PC-3 (cell line): ENCODE results near the gene HSPB9. TPM values are rescaled to one million over a fixed set of nuclear protein-coding genes. Genes with fewer than 3 reads are reported as not detected.

Experiments
- ATAC-seq: fragments of 200-7000 bp; cut with Tn5 transposase; 2 replicates; pipeline ENCODE4 v1.9.1; 2020; ENCODE audit warnings: mild to moderate bottlenecking, moderate library complexity
- BruUV-seq: library from RNA; stranded (reverse); fragments of 400-500 nt; replicated peaks from 2 replicates; lab custom pipeline; 2021; lab: Mats Ljungman, UMichigan
- CTCF ChIA-PET: fragments of 300-600 bp; sonication (Branson Sonifier 250); formaldehyde crosslinking; loops from one replicate; lab custom pipeline; 2022; ENCODE audit warnings: antibody characterized with exemption; lab: Charles Lee
- POLR2A ChIA-PET: fragments of 300-600 bp; sonication (Branson Sonifier 250); formaldehyde crosslinking; loops from one replicate; lab custom pipeline; 2022; ENCODE audit warnings: antibody characterized with exemption; ENCODE audit not compliant: unreplicated experiment; lab: Charles Lee
- DNase-seq: peaks from one replicate; pipeline ENCODE4 v3.0.0-alpha.2; 2015
- H2AFZ ChIP-seq: fragments of 300-600 bp; sonication (generic); 2 replicates; pipeline ENCODE4 v1.6.0; 2016; ENCODE audit warnings: antibody characterized with exemption, low read length
- H3F3A ChIP-seq: fragments of 300-600 bp; sonication (generic); one replicate; pipeline ENCODE4 v1.6.0; 2017; ENCODE audit warnings: antibody characterized with exemption, low read length, control low read depth, mild to moderate bottlenecking; ENCODE audit not compliant: unreplicated experiment
- H3K27ac ChIP-seq: fragments of 300-600 bp; sonication (generic); 2 replicates; pipeline ENCODE4 v1.5.1; 2016; ENCODE audit warnings: mild to moderate bottlenecking, low read length
- H3K27me3 ChIP-seq: fragments of 300-600 bp; sonication (generic); 2 replicates; pipeline ENCODE4 v1.6.1; 2016; ENCODE audit warnings: low read length, mixed read lengths
- H3K36me3 ChIP-seq: fragments of 300-600 bp; sonication (generic); 2 replicates; pipeline ENCODE4 v1.6.1; 2016; ENCODE audit warnings: low read depth, mixed run types, low read length, mixed read lengths
- H3K4me1 ChIP-seq: fragments of 300-600 bp; sonication (generic); 2 replicates; pipeline ENCODE4 v1.5.1; 2016; ENCODE audit warnings: low read length; ENCODE audit not compliant: insufficient read depth
- H3K4me2 ChIP-seq: fragments of 300-600 bp; sonication (generic); 2 replicates; pipeline ENCODE4 v1.6.0; 2016; ENCODE audit warnings: low read length
- H3K4me3 ChIP-seq: fragments of 300-600 bp; sonication (generic); 2 replicates; pipeline ENCODE4 v1.5.1; 2016; ENCODE audit warnings: mild to moderate bottlenecking, low read length, mixed read lengths
- H3K79me2 ChIP-seq: fragments of 300-600 bp; sonication (generic); 2 replicates; pipeline ENCODE4 v1.6.1; 2017; ENCODE audit warnings: low read length, mixed read lengths
- H3K9ac ChIP-seq: fragments of 300-600 bp; sonication (generic); 2 replicates; pipeline ENCODE4 v1.6.0; 2016; ENCODE audit warnings: mild to moderate bottlenecking, low read length
- H3K9me2 ChIP-seq: fragments of 300-600 bp; sonication (generic); replicated peaks from 2 replicates; pipeline ENCODE4 v1.6.1; 2016; ENCODE audit warnings: mixed run types, low read length, mixed read lengths
- H3K9me3 ChIP-seq: fragments of 300-600 bp; sonication (generic); 2 replicates; pipeline ENCODE4 v1.6.1; 2016; ENCODE audit warnings: low read length, mixed read lengths
- H4K20me1 ChIP-seq: fragments of 300-600 bp; sonication (generic); 2 replicates; pipeline ENCODE4 v1.6.1; 2016; ENCODE audit warnings: low read length, mixed read lengths
- CTCF ChIP-seq: fragments of 300-600 bp; sonication (generic); conservative IDR thresholded peaks from 2 replicates; pipeline ENCODE4 v1.5.1; 2017; ENCODE audit warnings: antibody characterized with exemption, low read depth, mild to moderate bottlenecking, low read length
- EZH2 ChIP-seq: fragments of 300-600 bp; sonication (generic); IDR thresholded peaks from one replicate; pipeline ENCODE4 v1.6.1; 2017; ENCODE audit warnings: antibody characterized with exemption, mild to moderate bottlenecking, low read length; ENCODE audit not compliant: unreplicated experiment
- EZH2phosphoT487 ChIP-seq: fragments of 300-600 bp; sonication (generic); IDR thresholded peaks from 2 replicates; pipeline ENCODE4 v1.6.1; 2018; ENCODE audit warnings: mild to moderate bottlenecking, antibody characterized with exemption, low read length, borderline replicate concordance
- intact Hi-C: fragments of 100-400 bp; cut with micrococcal nuclease; formaldehyde crosslinking; loops from 2 replicates; pipeline ENCODE4 v1.9.0; 2023
- total RNA-seq: library from RNA; depleted of rRNA; stranded (reverse); fragments of >200 nt; gene quantifications from 2 replicates; pipeline ENCODE4 v1.2.3, GENCODE V29; 2014

The HSPB9 gene
- total RNA-seq, 1 experiment from 2014 or later = not detected

GRCh38 chr17:42153919-42154742 is 31.5 kb downstream of the HSPB9 start:
- no peak overlapping the region for H3K4me2 ChIP-seq
- no peaks in the 10 kb centered on the region for H3K36me3 ChIP-seq
- no peaks in the 10 kb centered on the region for H3K4me1 ChIP-seq
- POLR2A ChIA-PET = no interaction called here
- no peaks in the 10 kb centered on the region for H3K9me3 ChIP-seq
- H3K9me2 ChIP-seq = no peaks in the 10 kb centered on the region
- no peaks in the 10 kb centered on the region for H3F3A ChIP-seq
- H4K20me1 ChIP-seq = no peaks in the 10 kb centered on the region
- DNase-seq (no peak), ATAC-seq (no peak)
- H3K79me2 ChIP-seq = no peaks in the 10 kb centered on the region
- CTCF ChIA-PET = no interaction called here
- H2AFZ ChIP-seq = no peak overlapping the region
- no peak overlapping the region for H3K9ac ChIP-seq
- no peak overlapping the region for H3K27ac ChIP-seq
- H3K4me3 ChIP-seq = no peak overlapping the region
- TF ChIP-seq EZH2phosphoT487 = no peak
- intact Hi-C loops = no loop called here
- BruUV-seq = no TSS peak
- no peaks in the 10 kb centered on the region for H3K27me3 ChIP-seq

- no peak for ATAC-seq
- CTCF ChIA-PET = no interaction called here
Measured at GRCh38 chr17:42155614-42156045, 33.0 kb downstream of the HSPB9 start.

GRCh38 chr17:42159796-42160530 is 37.4 kb downstream of the HSPB9 start:
- intact Hi-C loops = no loop called here
- TF ChIP-seq EZH2 = no peak
- no peak for TF ChIP-seq CTCF
- no peak for TF ChIP-seq EZH2phosphoT487
- Histone ChIP-seq H3K9me2 (no peaks in the 10 kb centered on the region), H3K4me3 (no peak overlapping the region), H3K9ac (no peak overlapping the region), H2AFZ (no peak overlapping the region), H3K79me2 (no peaks in the 10 kb centered on the region), H3F3A (no peaks in the 10 kb centered on the region), H3K36me3 (no peaks in the 10 kb centered on the region), H3K27me3 (no peaks in the 10 kb centered on the region), H3K4me2 (no peak overlapping the region), H4K20me1 (no peaks in the 10 kb centered on the region), H3K9me3 (no peaks in the 10 kb centered on the region), H3K4me1 (no peaks in the 10 kb centered on the region), H3K27ac (no peak overlapping the region)
- no peak for DNase-seq
- no TSS peak for BruUV-seq
- POLR2A ChIA-PET = no interaction called here
- CTCF ChIA-PET = no interaction called here
- no peak for ATAC-seq

More at GRCh38 chr17:42155614-42156045, 33.0 kb downstream of the HSPB9 start:
- intact Hi-C loops = no loop called here
- Histone ChIP-seq H3K9me3 (no peaks in the 10 kb centered on the region), H3K4me1 (no peaks in the 10 kb centered on the region), H3F3A (no peaks in the 10 kb centered on the region), H3K9ac (no peak overlapping the region), H3K27ac (no peak overlapping the region), H3K4me2 (no peak overlapping the region), H3K79me2 (no peaks in the 10 kb centered on the region), H4K20me1 (no peaks in the 10 kb centered on the region), H3K4me3 (no peak overlapping the region), H2AFZ (no peak overlapping the region), H3K27me3 (no peaks in the 10 kb centered on the region), H3K36me3 (no peaks in the 10 kb centered on the region), H3K9me2 (no peaks in the 10 kb centered on the region)
- POLR2A ChIA-PET = no interaction called here
- no peak for TF ChIP-seq EZH2phosphoT487
- no peak for DNase-seq
- no TSS peak for BruUV-seq
